AG04449 (cell line): Measurements from ENCODE around the gene RAB24.
A peak's percentile ranks its signal among the peaks of the same experiment; 100 is the strongest.

Experiments
- CTCF ChIA-PET: fragments of 350-600 bp; formaldehyde crosslinking; extraction: SDS; loops from one replicate; lab custom pipeline; 2021; ENCODE audit warnings: antibody characterized with exemption; lab: Yijun Ruan, JAX
- POLR2A ChIA-PET: fragments of 400-600, 350-600 bp; formaldehyde crosslinking; extraction: SDS; loops from one replicate; lab custom pipeline; 2020; ENCODE audit warnings: antibody characterized with exemption, inconsistent platforms; lab: Yijun Ruan, JAX
- DNase-seq: peaks from one replicate; pipeline ENCODE4 v3.0.0-alpha.2; 2010; ENCODE audit warnings: low read depth, low spot score
- H3K4me3 ChIP-seq: 2 replicates; pipeline ENCODE4 v1.5.1; 2011; ENCODE audit warnings: low read depth, mild to moderate bottlenecking, control low read depth, low read length
- CTCF ChIP-seq: IDR thresholded peaks from one replicate; pipeline ENCODE4 v1.5.1; 2011; ENCODE audit warnings: mild to moderate bottlenecking, moderate library complexity, low read length, control low read depth, inconsistent platforms; ENCODE audit not compliant: insufficient read depth; ENCODE audit errors: missing control alignments

Gene RAB24

GRCh38 chr5:177320879-177321278, 17.4 kb upstream of the RAB24 start:
- no peak for DNase-seq
- no peak overlapping the region for H3K4me3 ChIP-seq
- POLR2A ChIA-PET, result interaction anchor here (0.6 kb wide), 1 partner anchor 31 kb away, joined by 3 read pairs; the partner anchor contains the start of gene LMAN2
- CTCF ChIA-PET, result interaction anchor here (1.2 to 17.1 kb wide), 6 partner anchors 12 to 207 kb away, joined by 3 to 261 read pairs (median 28); partner anchors contain the start of genes PFN3 and PRR7
- no peak for TF ChIP-seq CTCF

- TF ChIP-seq CTCF, result no peak
- POLR2A ChIA-PET, result interaction anchor here (0.6 kb wide), 1 partner anchor 32 kb away, joined by 3 read pairs; the partner anchor contains the start of gene LMAN2
- no peak for DNase-seq
- CTCF ChIA-PET, result interaction anchor here (0.6 to 17.1 kb wide), 12 partner anchors 6 to 248 kb away, joined by 3 to 261 read pairs (median 20); partner anchors contain the start of genes PFN3 and PRR7
- H3K4me3 ChIP-seq, result no peak overlapping the region
Measured at GRCh38 chr5:177319913-177320588, 16.5 kb upstream of the RAB24 start.

- DNase-seq, result peak; percentile 38
- TF ChIP-seq CTCF, result peak; percentile 78
- CTCF ChIA-PET, result interaction anchor here (0.7 to 17.1 kb wide), 27 partner anchors 8 to 204 kb away, joined by 3 to 261 read pairs (median 7); partner anchors contain the start of genes GRK6, LMAN2, PDLIM7 and PFN3
- H3K4me3 ChIP-seq, result no peak overlapping the region
- POLR2A ChIA-PET, result no interaction called here
Measured at GRCh38 chr5:177317959-177318377, 14.4 kb upstream of the RAB24 start.

GRCh38 chr5:177316005-177316404, 12.5 kb upstream of the RAB24 start:
- POLR2A ChIA-PET, result no interaction called here
- TF ChIP-seq CTCF, result no peak

GRCh38 chr5:177315411-177315810, 11.9 kb upstream of the RAB24 start:
- CTCF ChIA-PET, result interaction anchor here (1.1 to 17.1 kb wide), 7 partner anchors 8 to 203 kb away, joined by 3 to 261 read pairs (median 42); partner anchors contain the start of gene PRR7
- no peak for DNase-seq
- POLR2A ChIA-PET, result no interaction called here
- TF ChIP-seq CTCF, result no peak
- no peak overlapping the region for H3K4me3 ChIP-seq

More at GRCh38 chr5:177316005-177316404, 12.5 kb upstream of the RAB24 start:
- CTCF ChIA-PET, result interaction anchor here (1.1 to 17.1 kb wide), 7 partner anchors 9 to 203 kb away, joined by 3 to 261 read pairs (median 42); partner anchors contain the start of gene PRR7
- no peak overlapping the region for H3K4me3 ChIP-seq
- no peak for DNase-seq
